OCI-LY1 (cell line): Measurements from ENCODE around the gene TAS1R1.

Source experiments
- EZH2 ChIP-seq: fragments of 200-600 bp; sonication (generic), shearing (Covaris generic); IDR thresholded peaks from 2 replicates; pipeline ENCODE4 v1.8.0; 2017; ENCODE audit warnings: borderline replicate concordance, mixed run types, mild to moderate bottlenecking, antibody characterized with exemption, low read length, moderate library complexity, mixed read lengths
- TF ChIP-seq, protein P1 (sequence below): fragments of 200-600 bp; sonication (generic), shearing (Covaris generic); IDR thresholded peaks from 2 replicates; pipeline ENCODE4 v1.5.1; 2017; ENCODE audit warnings: mild to moderate bottlenecking, antibody characterized with exemption, low read length, moderate library complexity, mixed read lengths

DNA sequence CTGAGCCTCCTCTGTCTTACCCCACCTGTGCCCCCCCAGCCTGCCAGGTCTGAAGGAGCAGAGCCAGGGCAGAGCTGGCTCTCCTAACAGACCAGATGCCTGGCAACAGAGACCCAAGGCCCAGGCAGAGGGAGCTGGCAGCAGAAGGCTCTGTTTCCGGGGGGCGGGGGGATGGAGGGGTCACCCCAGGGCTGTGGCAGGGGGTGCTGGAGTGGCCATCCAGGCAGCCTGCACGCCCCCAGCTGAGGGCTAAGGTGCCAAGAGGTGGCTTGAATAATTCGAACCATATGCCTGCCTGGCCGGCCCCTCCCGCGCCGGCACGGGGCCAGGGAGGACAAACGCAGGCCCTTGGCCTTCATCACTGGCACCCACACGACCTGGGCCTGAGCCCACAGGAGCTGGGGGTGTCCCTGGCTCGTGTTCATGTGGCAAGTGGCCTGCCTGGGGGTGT, 47.6 kb upstream of the TAS1R1 start:
- TF ChIP-seq EZH2 = no peak
- TF ChIP-seq, protein P1, sequence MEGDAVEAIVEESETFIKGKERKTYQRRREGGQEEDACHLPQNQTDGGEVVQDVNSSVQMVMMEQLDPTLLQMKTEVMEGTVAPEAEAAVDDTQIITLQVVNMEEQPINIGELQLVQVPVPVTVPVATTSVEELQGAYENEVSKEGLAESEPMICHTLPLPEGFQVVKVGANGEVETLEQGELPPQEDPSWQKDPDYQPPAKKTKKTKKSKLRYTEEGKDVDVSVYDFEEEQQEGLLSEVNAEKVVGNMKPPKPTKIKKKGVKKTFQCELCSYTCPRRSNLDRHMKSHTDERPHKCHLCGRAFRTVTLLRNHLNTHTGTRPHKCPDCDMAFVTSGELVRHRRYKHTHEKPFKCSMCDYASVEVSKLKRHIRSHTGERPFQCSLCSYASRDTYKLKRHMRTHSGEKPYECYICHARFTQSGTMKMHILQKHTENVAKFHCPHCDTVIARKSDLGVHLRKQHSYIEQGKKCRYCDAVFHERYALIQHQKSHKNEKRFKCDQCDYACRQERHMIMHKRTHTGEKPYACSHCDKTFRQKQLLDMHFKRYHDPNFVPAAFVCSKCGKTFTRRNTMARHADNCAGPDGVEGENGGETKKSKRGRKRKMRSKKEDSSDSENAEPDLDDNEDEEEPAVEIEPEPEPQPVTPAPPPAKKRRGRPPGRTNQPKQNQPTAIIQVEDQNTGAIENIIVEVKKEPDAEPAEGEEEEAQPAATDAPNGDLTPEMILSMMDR = no peak
